GM19455 (cell line): Measurements from ENCODE around the gene ANKS1B.

Experiments
- ATAC-seq: cut with Tn5 transposase; IDR thresholded peaks from one replicate; pipeline ENCODE4 v1.9.1; 2021; ENCODE audit not compliant: unreplicated experiment

ANKS1B gene

GRCh38 chr12:99966429-99966828 is 18.3 kb downstream of the ANKS1B start:
- ATAC-seq, result no peak

GRCh38 chr12:99960311-99960710 is 24.4 kb downstream of the ANKS1B start:
- no peak for ATAC-seq

GRCh38 chr12:99959549-99960170 is 25.1 kb downstream of the ANKS1B start:
- ATAC-seq, result no peak

DNA sequence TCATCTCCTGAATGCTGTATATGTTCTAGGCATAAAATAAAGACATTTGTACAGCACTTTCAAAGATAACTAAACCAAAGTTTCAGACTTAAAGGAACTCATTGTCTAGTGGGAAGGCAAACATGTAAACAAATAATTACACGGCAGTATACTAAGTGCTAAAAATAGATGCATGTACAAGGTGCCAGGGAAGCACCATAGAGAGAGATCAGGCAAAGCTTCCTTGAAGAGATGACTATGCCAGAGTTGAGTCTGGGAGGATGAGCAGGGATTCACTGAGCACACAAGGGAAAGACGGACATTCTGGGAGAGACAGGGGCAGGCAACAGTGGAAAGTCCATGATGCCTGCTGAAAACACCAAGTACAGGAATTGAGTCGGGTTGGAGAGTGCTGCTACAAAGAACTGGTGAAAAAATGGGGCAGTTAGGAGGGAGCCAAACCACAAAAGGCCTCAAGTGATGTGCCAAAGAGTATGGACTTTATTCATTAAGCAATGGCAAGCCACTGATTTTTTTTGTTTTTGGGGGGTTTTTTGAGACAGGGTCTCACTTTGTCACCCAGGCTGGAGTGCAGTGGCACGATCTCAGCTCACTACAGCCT is 26.8 kb downstream of the ANKS1B start:
- ATAC-seq, result no peak

- ATAC-seq, result no peak
These were observed 30.0 kb downstream of the ANKS1B start for GRCh38 chr12:99954724-99955123.

GRCh38 chr12:99948370-99948769 is 36.4 kb downstream of the ANKS1B start:
- no peak for ATAC-seq

DNA sequence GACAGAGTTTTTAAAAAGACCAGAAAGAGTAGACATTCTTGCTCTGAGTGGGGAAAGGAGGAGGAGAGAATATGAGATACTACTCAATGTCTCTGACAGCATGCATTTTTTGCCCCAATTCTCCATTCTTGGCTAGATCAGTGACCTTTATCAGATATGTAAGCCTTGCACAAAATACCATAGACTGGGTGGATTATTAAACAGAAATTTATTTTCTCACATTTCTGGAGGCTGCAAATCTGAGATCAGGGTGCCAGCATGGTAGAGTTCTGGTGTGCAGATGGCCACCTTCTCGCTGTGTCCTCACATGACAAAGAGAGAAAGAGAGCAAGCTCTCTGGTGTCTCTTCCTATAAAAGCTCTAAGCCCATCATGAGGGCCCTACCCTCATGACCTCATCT is 38.6 kb downstream of the ANKS1B start:
- ATAC-seq, result no peak

- no peak for ATAC-seq
These were observed 49.1 kb downstream of the ANKS1B start for GRCh38 chr12:99935608-99936007.

DNA sequence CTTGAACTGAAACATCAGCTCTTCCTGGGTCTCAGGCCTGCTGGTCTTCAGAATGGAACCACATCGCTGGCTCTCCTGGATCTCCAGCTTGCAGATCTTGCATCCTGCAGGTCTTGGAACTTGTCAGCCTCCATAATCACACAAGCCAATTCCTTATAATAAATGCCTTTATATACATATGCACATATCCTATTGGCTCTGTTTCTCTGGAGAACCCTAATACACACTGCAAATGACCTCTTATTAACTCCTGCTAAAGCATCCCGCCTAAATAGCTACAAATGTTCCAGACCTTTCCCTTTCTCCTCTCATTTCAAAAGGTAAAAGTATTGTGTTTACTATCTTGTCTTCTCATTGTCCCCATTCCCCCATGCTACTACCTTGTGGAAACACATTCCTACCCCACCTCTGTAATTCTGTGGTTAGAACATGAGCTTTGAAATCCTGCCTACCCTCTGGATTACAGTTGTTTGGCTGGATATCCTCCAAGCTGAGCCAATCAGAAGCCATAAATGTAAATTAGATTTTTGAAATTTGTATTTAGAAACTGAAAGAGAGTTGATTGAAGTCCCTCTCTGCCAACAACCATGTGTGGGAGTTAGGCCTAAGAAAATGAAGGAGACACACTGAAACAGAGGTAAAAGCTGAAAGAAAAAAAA is 58.1 kb downstream of the ANKS1B start:
- ATAC-seq, result no peak

DNA sequence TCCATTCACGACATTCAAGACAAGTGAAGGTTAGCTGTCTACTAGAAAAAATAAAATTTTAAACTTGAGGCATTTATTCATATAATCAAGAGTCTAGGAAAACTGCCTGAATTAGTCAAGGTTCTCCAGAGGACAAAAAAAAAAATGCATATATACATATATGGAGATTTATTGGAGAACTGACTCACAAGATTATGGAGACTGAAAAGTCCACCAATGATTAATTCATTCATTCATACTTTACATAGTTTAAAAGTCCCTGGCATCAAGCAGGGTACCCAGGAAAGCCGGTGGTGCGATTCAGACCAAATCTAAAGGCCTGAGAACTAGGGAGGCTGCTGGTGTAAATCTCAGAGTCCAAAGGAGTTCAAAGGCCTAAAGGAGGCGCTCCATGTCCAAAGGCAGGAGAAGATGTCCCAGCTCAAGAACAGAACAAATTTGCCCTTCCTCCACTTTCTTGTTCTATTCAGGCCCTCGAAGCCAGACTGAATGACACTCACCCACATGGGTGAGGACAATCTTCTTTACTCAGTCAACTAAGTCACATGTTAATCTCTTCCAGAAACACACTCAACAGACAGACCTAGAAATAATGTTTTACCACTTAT is 64.3 kb downstream of the ANKS1B start:
- no peak for ATAC-seq

GRCh38 chr12:99917711-99918402 is 66.9 kb downstream of the ANKS1B start:
- no peak for ATAC-seq

DNA sequence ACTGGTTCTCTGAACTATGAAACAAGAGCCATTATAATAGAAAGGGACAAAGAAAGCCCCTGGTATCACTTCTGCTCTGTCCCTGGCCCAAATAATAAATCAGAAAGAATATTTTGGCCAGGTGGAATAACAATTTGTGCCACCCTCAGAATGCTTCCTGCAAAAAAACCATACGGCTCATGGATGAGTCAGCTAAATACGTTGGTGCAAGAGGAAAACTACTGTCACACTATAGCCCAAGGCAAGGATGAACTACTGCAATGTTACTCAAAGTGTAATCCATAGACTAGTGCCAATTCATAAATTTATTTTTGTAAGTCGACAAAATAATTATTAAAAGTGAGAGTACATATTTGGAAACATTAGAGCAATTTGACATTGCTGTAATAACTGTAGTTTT is 68.2 kb downstream of the ANKS1B start:
- no peak for ATAC-seq

- no peak for ATAC-seq
These were observed 69.3 kb downstream of the ANKS1B start for GRCh38 chr12:99915251-99916082.

- ATAC-seq, result no peak
These were observed 70.5 kb downstream of the ANKS1B start for GRCh38 chr12:99914206-99914605.

DNA sequence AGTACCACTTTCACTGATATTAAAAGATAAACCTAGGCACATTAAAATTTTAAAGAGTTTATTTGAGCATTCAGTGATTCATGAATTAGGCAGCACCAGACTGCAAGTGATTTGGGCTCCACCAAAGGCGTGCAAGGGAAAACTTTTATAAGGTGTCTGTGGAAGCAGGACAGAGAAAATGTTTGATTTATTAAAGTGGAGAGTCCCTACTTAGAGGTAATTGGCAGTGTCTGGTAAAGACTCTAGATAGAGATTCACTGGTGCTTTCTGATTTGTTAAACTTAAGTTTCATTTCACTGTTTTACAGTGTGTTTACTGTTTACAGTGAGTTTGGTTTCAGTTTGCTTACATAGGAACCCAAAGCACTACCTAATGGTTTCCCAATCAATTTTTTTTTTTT is 72.8 kb downstream of the ANKS1B start:
- ATAC-seq, result peak; percentile 96

- ATAC-seq, result no peak
These were observed 73.7 kb downstream of the ANKS1B start for GRCh38 chr12:99911081-99911480.

- no peak for ATAC-seq
These were observed 74.4 kb downstream of the ANKS1B start for GRCh38 chr12:99910342-99910741.

- no peak for ATAC-seq
These were observed 77.8 kb downstream of the ANKS1B start for GRCh38 chr12:99906786-99907579.

DNA sequence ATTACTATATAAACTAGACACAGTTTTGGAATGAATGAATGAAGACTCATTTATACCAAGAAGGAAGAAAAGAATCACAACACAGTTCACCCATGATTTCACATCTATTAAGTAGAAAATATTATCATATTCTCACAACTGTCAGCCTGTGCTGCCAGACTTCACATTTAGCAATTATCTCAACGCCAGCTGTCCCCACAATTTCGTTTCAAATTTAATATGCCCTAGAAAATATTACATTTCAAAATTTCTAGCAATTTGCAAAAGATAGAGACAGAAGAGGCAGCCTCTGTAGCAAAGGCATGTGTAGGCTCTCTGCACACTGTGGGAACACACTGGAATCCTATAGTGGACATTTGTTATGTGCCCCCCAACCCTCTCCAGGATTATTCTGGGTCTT is 83.6 kb downstream of the ANKS1B start:
- no peak for ATAC-seq

DNA sequence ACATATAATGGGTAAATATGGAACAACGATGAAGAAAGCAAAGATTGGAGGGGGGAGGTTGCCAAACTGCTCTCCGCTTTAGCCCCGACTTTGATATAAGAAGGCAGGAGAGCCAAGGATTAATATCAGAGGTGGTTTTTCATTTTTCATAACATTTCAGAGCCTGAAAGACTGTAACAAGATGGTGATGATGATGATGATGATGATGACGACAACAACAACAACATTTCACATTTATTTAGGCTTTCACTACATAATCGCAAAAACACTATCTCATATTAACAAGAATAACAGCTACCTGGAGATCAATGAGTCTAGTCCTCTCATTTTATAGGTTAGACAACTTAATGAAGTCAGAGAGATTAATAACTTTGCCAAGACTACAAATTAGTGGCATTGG is 86.1 kb downstream of the ANKS1B start:
- ATAC-seq, result no peak
